Endothelial cell of umbilical vein (primary cell): ENCODE data around the gene ENAH. TPM values are rescaled to one million over a fixed set of nuclear protein-coding genes. Genes with fewer than 3 reads are reported as not detected.

Experiments used
- BruUV-seq: library from RNA; stranded (reverse); fragments of 400-500 nt; replicated peaks from 2 replicates; lab custom pipeline; 2021; lab: Mats Ljungman, UMichigan
- CTCF ChIA-PET: fragments of 300-600, 350-600 bp; sonication (Branson Sonifier 250); formaldehyde crosslinking; loops from one replicate; lab custom pipeline; 2021; ENCODE audit warnings: antibody characterized with exemption, inconsistent platforms; lab: Charles Lee
- POLR2A ChIA-PET: fragments of 300-600, 350-600 bp; sonication (Branson Sonifier 250); formaldehyde crosslinking; loops from one replicate; lab custom pipeline; 2021; ENCODE audit warnings: antibody characterized with exemption, inconsistent platforms; lab: Charles Lee
- DNase-seq: peaks from one replicate; pipeline ENCODE4 v3.0.0-alpha.2; 2011; ENCODE audit warnings: low read depth, low spot score
- FAIRE-seq: peaks from 2 replicates; lab custom pipeline; 2011; peaks lifted over from hg19 to GRCh38; lab: Jason Lieb, UNC
- H2AFZ ChIP-seq: 2 replicates; pipeline ENCODE4 v1.6.0; 2012; ENCODE audit warnings: low read depth, low read length, control low read depth, inconsistent platforms
- H3K27ac ChIP-seq: 2 replicates; pipeline ENCODE4 v1.5.1; 2011; ENCODE audit warnings: low read depth, mild to moderate bottlenecking, control low read depth, low read length, moderate library complexity; ENCODE audit not compliant: insufficient read depth
- H3K27me3 ChIP-seq, 2 experiments: 2 replicates each; pipeline versions ENCODE4 v1.6.0 to v1.6.1; 2011; ENCODE audit warnings: low read length in 2 of 2, mixed read lengths in 1 of 2; ENCODE audit not compliant: control insufficient read depth in 2 of 2, insufficient read depth in 2 of 2
- H3K36me3 ChIP-seq, 2 experiments: 2 replicates in 1 of 2; 3 replicates in 1 of 2; pipeline ENCODE4 v1.5.1; 2011; ENCODE audit warnings: low read length in 2 of 2, mild to moderate bottlenecking in 1 of 2, moderate library complexity in 1 of 2; ENCODE audit not compliant: control insufficient read depth in 2 of 2, insufficient read depth in 2 of 2; ENCODE audit errors: extremely low read depth in 1 of 2
- H3K4me1 ChIP-seq: 3 replicates; pipeline ENCODE4 v1.5.1; 2011; ENCODE audit warnings: mild to moderate bottlenecking, low read length; ENCODE audit not compliant: control insufficient read depth, insufficient read depth; ENCODE audit errors: extremely low read depth
- H3K4me2 ChIP-seq: 2 replicates; pipeline ENCODE4 v1.6.1; 2011; ENCODE audit warnings: low read length, control low read depth, mixed read lengths; ENCODE audit not compliant: insufficient read depth
- H3K4me3 ChIP-seq, 3 experiments: fragments of 200-600 bp in 1 of 3; sonication (generic), shearing (Covaris generic) in 1 of 3; replicated peaks in 1 of 3; 2 replicates each; pipeline ENCODE4 v1.5.1; 2011 to 2016; ENCODE audit warnings: control low read depth in 3 of 3, low read length in 3 of 3, mild to moderate bottlenecking in 2 of 3, inconsistent platforms in 1 of 3, low read depth in 1 of 3, moderate library complexity in 1 of 3; ENCODE audit not compliant: insufficient read depth in 1 of 3
- H3K79me2 ChIP-seq: 2 replicates; pipeline ENCODE4 v1.6.0; 2012; ENCODE audit warnings: low read length, inconsistent platforms; ENCODE audit not compliant: control insufficient read depth, insufficient read depth
- H3K9ac ChIP-seq: replicated peaks from 2 replicates; pipeline ENCODE3; 2011; ENCODE audit warnings: low read length, control low read depth; ENCODE audit not compliant: insufficient read depth; ENCODE audit errors: extremely low read depth
- H3K9me1 ChIP-seq: replicated peaks from 3 replicates; pipeline ENCODE4 v1.6.0; 2011; ENCODE audit warnings: mild to moderate bottlenecking, low read length; ENCODE audit not compliant: control insufficient read depth, insufficient read depth; ENCODE audit errors: extremely low read depth
- H3K9me3 ChIP-seq: replicated peaks from 2 replicates; pipeline ENCODE4 v1.5.1; 2012; ENCODE audit warnings: low read length, inconsistent platforms; ENCODE audit not compliant: control insufficient read depth, insufficient read depth
- H4K20me1 ChIP-seq: replicated peaks from 2 replicates; pipeline ENCODE3; 2011; ENCODE audit warnings: mild to moderate bottlenecking, low read length; ENCODE audit not compliant: control insufficient read depth, insufficient read depth; ENCODE audit errors: extremely low read depth
- EZH2 ChIP-seq: IDR thresholded peaks from 2 replicates; pipeline ENCODE4 v1.6.1; 2012; ENCODE audit warnings: borderline replicate concordance, low read depth, mild to moderate bottlenecking, moderate library complexity, low read length, inconsistent platforms; ENCODE audit not compliant: severe bottlenecking
- FOS ChIP-seq: IDR thresholded peaks from 2 replicates; pipeline ENCODE4 v1.6.1; 2011; ENCODE audit warnings: mild to moderate bottlenecking, low read length, moderate library complexity, borderline replicate concordance; ENCODE audit not compliant: insufficient read depth
- GATA2 ChIP-seq: IDR thresholded peaks from 2 replicates; pipeline ENCODE4 v1.7.0; 2011; ENCODE audit warnings: low read depth, mild to moderate bottlenecking, moderate library complexity, mixed read lengths, low read length; ENCODE audit not compliant: insufficient read length, insufficient read depth
- JUN ChIP-seq: IDR thresholded peaks from 2 replicates; pipeline ENCODE4 v1.6.1; 2011; ENCODE audit warnings: borderline replicate concordance, low read depth; ENCODE audit not compliant: insufficient read length, insufficient read depth
- MAX ChIP-seq: IDR thresholded peaks from 2 replicates; pipeline ENCODE4 v1.6.1; 2011; ENCODE audit not compliant: insufficient read depth, insufficient read length
- MYC ChIP-seq: IDR thresholded peaks from one replicate; pipeline ENCODE4 v1.6.1; 2011; ENCODE audit warnings: mild to moderate bottlenecking, low read depth, low read length
- POLR2A ChIP-seq: IDR thresholded peaks from 2 replicates; pipeline ENCODE4 v1.6.1; 2012; ENCODE audit warnings: low read depth, mild to moderate bottlenecking, control low read depth, low read length
- POLR2AphosphoS5 ChIP-seq: IDR thresholded peaks from 2 replicates; pipeline ENCODE4 v1.6.1; 2012; ENCODE audit warnings: low read depth, mild to moderate bottlenecking, control low read depth, low read length, moderate library complexity; ENCODE audit not compliant: insufficient read depth
- dilution Hi-C: fragments of 300-500 bp; cut with MboI; formaldehyde crosslinking; loops from one replicate; pipeline ENCODE4 v1.15.0; 2019; ENCODE audit warnings: low sequenced_read_pairs; ENCODE audit not compliant: extremely low pct_ligation_motif_present
- intact Hi-C: fragments of 100-400 bp; cut with micrococcal nuclease; formaldehyde crosslinking; loops from one replicate; pipeline ENCODE4 v1.10.0; 2022
- polyA plus RNA-seq, 4 experiments: library from polyadenylated mRNA; depleted of rRNA in 3 of 4; stranded (reverse) in 3 of 4; unstranded in 1 of 4; fragments of >200 nt; gene quantifications; 2 replicates each; pipeline versions ENCODE4 v1.2.1 to v1.2.3, GENCODE V29; 2011 to 2012; ENCODE audit warnings: missing spikeins in 1 of 4
- total RNA-seq: library from RNA; stranded (reverse); gene quantifications from 2 replicates; pipeline ENCODE4 v1.2.3, GENCODE V29; 2021
- TF ChIP-seq, protein P1 (sequence below), 2 donors: IDR thresholded peaks; 1 replicate in 1 of 2; 2 replicates in 1 of 2; pipeline ENCODE4 v1.5.1; 2011; ENCODE audit warnings: low read length in 2 of 2, mild to moderate bottlenecking in 2 of 2, moderate library complexity in 2 of 2, control low read depth in 1 of 2, inconsistent platforms in 1 of 2, low read depth in 1 of 2; ENCODE audit not compliant: insufficient read depth in 1 of 2; ENCODE audit errors: extremely low read depth in 1 of 2

Gene ENAH
- total and polyA plus RNA-seq, 2 donors (not counting 3 experiments of a cell fraction or from before 2014, with no cell fraction given) = 19.9 to 95.6 TPM

DNA sequence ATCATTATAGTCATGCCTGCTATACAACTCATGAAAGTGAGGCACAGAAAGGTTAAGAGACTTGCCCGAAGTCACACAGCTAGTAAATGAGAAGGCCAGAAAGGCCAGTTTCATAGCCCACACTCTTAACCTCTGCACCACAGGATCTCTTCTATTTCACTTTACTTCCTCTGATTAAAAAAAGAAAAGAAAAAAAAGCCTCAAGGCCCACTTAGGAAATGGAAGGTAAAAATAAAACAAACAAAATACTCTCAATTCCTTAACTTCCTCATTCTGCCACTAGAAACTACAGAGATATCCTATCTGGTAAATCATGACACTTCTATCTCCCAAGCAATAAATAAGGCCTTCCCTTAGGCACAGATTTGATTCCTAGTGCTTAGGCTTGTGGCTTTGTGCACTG lies 7.6 kb upstream of the ENAH start:
- Histone ChIP-seq H3K4me1 (peaks cover 25% of the 10 kb centered on the region), H3K27ac (no peak overlapping the region), H3K36me3 (no peaks in the 10 kb centered on the region), H3K4me3 (no peak overlapping the region), H3K9me3 (no peaks in the 10 kb centered on the region), H3K9ac (no peak overlapping the region), H2AFZ (no peak overlapping the region), H3K9me1 (no peaks in the 10 kb centered on the region), H3K79me2 (no peaks in the 10 kb centered on the region), H4K20me1 (no peaks in the 10 kb centered on the region), H3K27me3 (no peaks in the 10 kb centered on the region), H3K4me2 (no peak overlapping the region)
- intact Hi-C loops (no loop called here), dilution Hi-C loops (loop anchor here (5.0 kb wide), 1 partner anchor 72 kb away; no protein-coding TSS in a partner anchor)
- POLR2A ChIA-PET = no interaction called here
- TF ChIP-seq POLR2AphosphoS5 (no peak), GATA2 (no peak), FOS (no peak), MAX (no peak), EZH2 (no peak), POLR2A (no peak), MYC (no peak), JUN (no peak)
- TF ChIP-seq, protein P1, sequence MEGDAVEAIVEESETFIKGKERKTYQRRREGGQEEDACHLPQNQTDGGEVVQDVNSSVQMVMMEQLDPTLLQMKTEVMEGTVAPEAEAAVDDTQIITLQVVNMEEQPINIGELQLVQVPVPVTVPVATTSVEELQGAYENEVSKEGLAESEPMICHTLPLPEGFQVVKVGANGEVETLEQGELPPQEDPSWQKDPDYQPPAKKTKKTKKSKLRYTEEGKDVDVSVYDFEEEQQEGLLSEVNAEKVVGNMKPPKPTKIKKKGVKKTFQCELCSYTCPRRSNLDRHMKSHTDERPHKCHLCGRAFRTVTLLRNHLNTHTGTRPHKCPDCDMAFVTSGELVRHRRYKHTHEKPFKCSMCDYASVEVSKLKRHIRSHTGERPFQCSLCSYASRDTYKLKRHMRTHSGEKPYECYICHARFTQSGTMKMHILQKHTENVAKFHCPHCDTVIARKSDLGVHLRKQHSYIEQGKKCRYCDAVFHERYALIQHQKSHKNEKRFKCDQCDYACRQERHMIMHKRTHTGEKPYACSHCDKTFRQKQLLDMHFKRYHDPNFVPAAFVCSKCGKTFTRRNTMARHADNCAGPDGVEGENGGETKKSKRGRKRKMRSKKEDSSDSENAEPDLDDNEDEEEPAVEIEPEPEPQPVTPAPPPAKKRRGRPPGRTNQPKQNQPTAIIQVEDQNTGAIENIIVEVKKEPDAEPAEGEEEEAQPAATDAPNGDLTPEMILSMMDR (IDR thresholded peaks at IDR 0.05; ENCODE audit: extremely low read depth in 1 of 2, insufficient read depth in 1 of 2, low read depth in 1 of 2, low read length in 2 of 2) = no peak
- CTCF ChIA-PET = interaction anchor here (0.9 to 1.7 kb wide), 6 partner anchors 11 to 186 kb away, joined by 3 to 4 read pairs (median 3); partner anchors contain the start of gene SRP9
- no TSS peak for BruUV-seq
- FAIRE-seq (no peak), DNase-seq (no peak)
